GM18502 (cell line): ENCODE data around the gene ACD.
A peak's percentile ranks its signal among the peaks of the same experiment; 100 is the strongest.

Experiments used
- ATAC-seq: cut with Tn5 transposase; IDR thresholded peaks from one replicate; pipeline ENCODE4 v1.9.1; 2021; ENCODE audit warnings: mild to moderate bottlenecking; ENCODE audit not compliant: unreplicated experiment, poor library complexity

ACD gene

GRCh38 chr16:67676516-67676915, 16.5 kb upstream of the ACD start:
- no peak for ATAC-seq

- no peak for ATAC-seq
Measured at GRCh38 chr16:67675999-67676398, 15.9 kb upstream of the ACD start.

- ATAC-seq, result no peak
Measured at GRCh38 chr16:67675579-67675935, 15.5 kb upstream of the ACD start.

- ATAC-seq, result no peak
Measured at GRCh38 chr16:67674851-67675578, 15.0 kb upstream of the ACD start.

GRCh38 chr16:67673712-67674580, 13.9 kb upstream of the ACD start:
- ATAC-seq, result no peak

GRCh38 chr16:67672739-67673662, 12.9 kb upstream of the ACD start:
- no peak for ATAC-seq

GRCh38 chr16:67672306-67672705, 12.2 kb upstream of the ACD start:
- no peak for ATAC-seq

GRCh38 chr16:67669499-67670101, 9.5 kb upstream of the ACD start:
- no peak for ATAC-seq

GRCh38 chr16:67668495-67669157, 8.6 kb upstream of the ACD start:
- ATAC-seq, result no peak

GRCh38 chr16:67667817-67668494, 7.9 kb upstream of the ACD start:
- peak; percentile 76 for ATAC-seq

- ATAC-seq, result peak; percentile 2
Measured at GRCh38 chr16:67667453-67667816, 7.4 kb upstream of the ACD start.

- ATAC-seq, result peak; percentile 51
Measured at GRCh38 chr16:67666559-67667452, 6.7 kb upstream of the ACD start, which contains the start of the genes C16orf86 and ENKD1. C16orf86 (plus strand) TSS chr16:67666814; CDS start chr16:67666971, 157 bp downstream. ENKD1 (minus strand) TSS chr16:67666750; CDS start chr16:67666442, 308 bp downstream.

GRCh38 chr16:67666032-67666551, 6.0 kb upstream of the ACD start:
- peak; percentile 7 for ATAC-seq

- ATAC-seq, result no peak
Measured at GRCh38 chr16:67665598-67665997, 5.5 kb upstream of the ACD start.

- no peak for ATAC-seq
Measured at GRCh38 chr16:67664871-67665270, 4.8 kb upstream of the ACD start.

GRCh38 chr16:67664258-67664657, 4.2 kb upstream of the ACD start:
- ATAC-seq, result no peak

GRCh38 chr16:67663877-67664222, 3.8 kb upstream of the ACD start:
- no peak for ATAC-seq
